Skeletal muscle satellite cell (primary cell): ENCODE results near the gene TENM4.
"Not testable (repeated sequence)": the region's sequence is repeated elsewhere in the genome, so short reads cannot be mapped to it uniquely, and the experiment has no call there.

Experiments
- H3K27me3 ChIP-seq: 2 replicates; pipeline ENCODE4 v1.7.0; 2013; ENCODE audit warnings: low read length; ENCODE audit not compliant: control insufficient read depth, insufficient read depth
- H3K36me3 ChIP-seq: 2 replicates; pipeline ENCODE4 v1.7.0; 2013; ENCODE audit warnings: mild to moderate bottlenecking, control low read depth, low read length; ENCODE audit not compliant: insufficient read depth
- H3K4me1 ChIP-seq: 2 replicates; pipeline ENCODE4 v1.7.0; 2013; ENCODE audit warnings: low read length; ENCODE audit not compliant: control insufficient read depth, insufficient read depth
- H3K4me2 ChIP-seq: 2 replicates; pipeline ENCODE4 v1.7.0; 2013; ENCODE audit warnings: mild to moderate bottlenecking, low read length
- H3K4me3 ChIP-seq: 2 replicates; pipeline ENCODE4 v1.7.0; 2013; ENCODE audit warnings: low read length
- H3K9ac ChIP-seq: 2 replicates; pipeline ENCODE4 v1.7.0; 2013; ENCODE audit warnings: mild to moderate bottlenecking, low read depth, low read length, moderate library complexity
- H3K9me3 ChIP-seq: replicated peaks from 2 replicates; pipeline ENCODE4 v1.7.0; 2013; ENCODE audit warnings: mild to moderate bottlenecking, control low read depth, low read length

The TENM4 gene

GRCh38 chr11:79232346-79232745 lies 208.5 kb downstream of the TENM4 start:
- Histone ChIP-seq H3K9me3 (no peaks in the 10 kb centered on the region), H3K36me3 (no peaks in the 10 kb centered on the region), H3K4me3 (no peak overlapping the region), H3K27me3 (no peaks in the 10 kb centered on the region), H3K4me2 (no peak overlapping the region), H3K4me1 (peaks cover 14% of the 10 kb centered on the region), H3K9ac (no peak overlapping the region)

- Histone ChIP-seq H3K9me3 (no peaks in the 10 kb centered on the region), H3K4me3 (no peak overlapping the region), H3K36me3 (no peaks in the 10 kb centered on the region), H3K4me1 (no peaks in the 10 kb centered on the region), H3K4me2 (no peak overlapping the region), H3K9ac (no peak overlapping the region), H3K27me3 (peaks cover 3% of the 10 kb centered on the region)
Observed at GRCh38 chr11:79229047-79229446, 211.8 kb downstream of the TENM4 start.

- no peaks in the 10 kb centered on the region for H3K4me1 ChIP-seq
- H3K4me3 ChIP-seq: no peak overlapping the region
- H3K36me3 ChIP-seq: no peaks in the 10 kb centered on the region
- H3K9ac ChIP-seq: no peak overlapping the region
- no peaks in the 10 kb centered on the region for H3K9me3 ChIP-seq
- peaks cover 3% of the 10 kb centered on the region for H3K27me3 ChIP-seq
- H3K4me2 ChIP-seq: no peak overlapping the region
Observed at GRCh38 chr11:79227767-79228755, 212.8 kb downstream of the TENM4 start.

- no peak overlapping the region for H3K9ac ChIP-seq
- no peak overlapping the region for H3K4me2 ChIP-seq
- peaks cover 3% of the 10 kb centered on the region for H3K27me3 ChIP-seq
- H3K4me1 ChIP-seq: no peaks in the 10 kb centered on the region
- no peaks in the 10 kb centered on the region for H3K36me3 ChIP-seq
- H3K4me3 ChIP-seq: no peak overlapping the region
- H3K9me3 ChIP-seq: no peaks in the 10 kb centered on the region
Observed at GRCh38 chr11:79227308-79227707, 213.5 kb downstream of the TENM4 start.

- Histone ChIP-seq H3K27me3 (peaks cover 3% of the 10 kb centered on the region), H3K4me3 (no peak overlapping the region), H3K4me1 (no peaks in the 10 kb centered on the region), H3K36me3 (no peaks in the 10 kb centered on the region), H3K4me2 (no peak overlapping the region), H3K9ac (no peak overlapping the region), H3K9me3 (no peaks in the 10 kb centered on the region)
Observed at GRCh38 chr11:79226126-79226525, 214.7 kb downstream of the TENM4 start.

- H3K27me3 ChIP-seq, H3K36me3 ChIP-seq, H3K4me1 ChIP-seq, H3K4me3 ChIP-seq, H3K4me2 ChIP-seq, H3K9me3 ChIP-seq, H3K9ac ChIP-seq: not testable (repeated sequence)
Observed at GRCh38 chr11:79222163-79222562, 218.7 kb downstream of the TENM4 start.

GRCh38 chr11:79221444-79222130 lies 219.2 kb downstream of the TENM4 start:
- Histone ChIP-seq H3K4me3 (no peak overlapping the region), H3K9me3 (no peaks in the 10 kb centered on the region), H3K36me3 (no peaks in the 10 kb centered on the region), H3K4me2 (no peak overlapping the region), H3K4me1 (no peaks in the 10 kb centered on the region), H3K9ac (no peak overlapping the region), H3K27me3 (no peaks in the 10 kb centered on the region)

GRCh38 chr11:79220171-79220570 lies 220.7 kb downstream of the TENM4 start:
- Histone ChIP-seq H3K36me3 (no peaks in the 10 kb centered on the region), H3K4me2 (no peak overlapping the region), H3K4me1 (no peaks in the 10 kb centered on the region), H3K9me3 (no peaks in the 10 kb centered on the region), H3K4me3 (no peak overlapping the region), H3K27me3 (no peaks in the 10 kb centered on the region), H3K9ac (no peak overlapping the region)

GRCh38 chr11:79219186-79220045 lies 221.4 kb downstream of the TENM4 start:
- Histone ChIP-seq H3K4me1 (no peaks in the 10 kb centered on the region), H3K27me3 (no peaks in the 10 kb centered on the region), H3K9ac (no peak overlapping the region), H3K4me2 (no peak overlapping the region), H3K9me3 (no peaks in the 10 kb centered on the region), H3K36me3 (no peaks in the 10 kb centered on the region), H3K4me3 (no peak overlapping the region)

- no peaks in the 10 kb centered on the region for H3K9me3 ChIP-seq
- H3K27me3 ChIP-seq: no peaks in the 10 kb centered on the region
- H3K4me1 ChIP-seq: no peaks in the 10 kb centered on the region
- H3K9ac ChIP-seq: no peak overlapping the region
- H3K4me3 ChIP-seq: no peak overlapping the region
- H3K36me3 ChIP-seq: no peaks in the 10 kb centered on the region
- no peak overlapping the region for H3K4me2 ChIP-seq
Observed at GRCh38 chr11:79212741-79213190, 228.1 kb downstream of the TENM4 start.
